Stimulated activated CD8-positive, alpha-beta memory T cell treated with anti-CD3 and anti-CD28 coated beads, Interleukin-4, amount 100 ng/mL, for 1 hour (primary cell): ENCODE data around the gene LPGAT1.
"Not testable (repeated sequence)": the region's sequence is repeated elsewhere in the genome, so short reads cannot be mapped to it uniquely, and the experiment has no call there.

Experiments used
- DNase-seq, 2 donors: peaks; one replicate each; pipeline ENCODE4 v3.0.0-alpha.2; 2020; ENCODE audit warnings: low read depth in 2 of 2, low spot score in 1 of 2

LPGAT1 gene

GRCh38 chr1:211736351-211736915 is 94.1 kb downstream of the LPGAT1 start:
- no peak for DNase-seq

- DNase-seq, result no peak
Observed at GRCh38 chr1:211735208-211736170, 95.1 kb downstream of the LPGAT1 start.

- no peak for DNase-seq
Observed at GRCh38 chr1:211734791-211735190, 95.8 kb downstream of the LPGAT1 start.

GRCh38 chr1:211734359-211734758 is 96.2 kb downstream of the LPGAT1 start:
- DNase-seq, result no peak

GRCh38 chr1:211732293-211732980 is 98.1 kb downstream of the LPGAT1 start:
- DNase-seq, result no peak

GRCh38 chr1:211731456-211732292 is 98.9 kb downstream of the LPGAT1 start:
- DNase-seq, result no peak

- no peak for DNase-seq
Observed at GRCh38 chr1:211730347-211730746, 100.2 kb downstream of the LPGAT1 start.

GRCh38 chr1:211729238-211729637 is 101.3 kb downstream of the LPGAT1 start:
- no peak for DNase-seq

- no peak for DNase-seq
Observed at GRCh38 chr1:211726467-211726995, 104.0 kb downstream of the LPGAT1 start.

- DNase-seq, result no peak
Observed at GRCh38 chr1:211724687-211725196, 105.8 kb downstream of the LPGAT1 start.

GRCh38 chr1:211723273-211723672 is 107.3 kb downstream of the LPGAT1 start:
- DNase-seq, result no peak

- DNase-seq, result no peak
Observed at GRCh38 chr1:211722277-211723175, 108.0 kb downstream of the LPGAT1 start.

- DNase-seq, result not testable (repeated sequence)
Observed at GRCh38 chr1:211716555-211716954, 114.0 kb downstream of the LPGAT1 start.

GRCh38 chr1:211715971-211716370 is 114.6 kb downstream of the LPGAT1 start:
- no peak for DNase-seq

GRCh38 chr1:211714154-211714553 is 116.4 kb downstream of the LPGAT1 start:
- DNase-seq, result no peak

- no peak for DNase-seq
Observed at GRCh38 chr1:211713231-211713630, 117.3 kb downstream of the LPGAT1 start.

- DNase-seq, result no peak
Observed at GRCh38 chr1:211711315-211711705, 119.3 kb downstream of the LPGAT1 start.

- no peak for DNase-seq
Observed at GRCh38 chr1:211710566-211711314, 119.8 kb downstream of the LPGAT1 start.

GRCh38 chr1:211708926-211709325 is 121.6 kb downstream of the LPGAT1 start:
- no peak for DNase-seq
